GM10266 (cell line): ENCODE data around the gene SHISA9.

ENCODE experiments used
- DNase-seq: peaks from one replicate; pipeline ENCODE4 v3.0.0; 2012; ENCODE audit errors: extremely low spot score
- CTCF ChIP-seq: IDR thresholded peaks from 2 replicates; pipeline ENCODE4 v1.5.1; 2012; ENCODE audit warnings: mild to moderate bottlenecking, low read depth; ENCODE audit not compliant: control insufficient read depth, insufficient read depth; ENCODE audit errors: missing control alignments

The SHISA9 gene

GRCh38 chr16:13102401-13102800 lies 201.0 kb downstream of the SHISA9 start:
- DNase-seq = no peak
- TF ChIP-seq CTCF = no peak

- TF ChIP-seq CTCF = no peak
- DNase-seq = no peak
Observed at GRCh38 chr16:13103831-13104530, 202.6 kb downstream of the SHISA9 start.

GRCh38 chr16:13104772-13105171 lies 203.4 kb downstream of the SHISA9 start:
- no peak for DNase-seq
- TF ChIP-seq CTCF = no peak

GRCh38 chr16:13105427-13105826 lies 204.0 kb downstream of the SHISA9 start:
- no peak for TF ChIP-seq CTCF
- DNase-seq = no peak

- no peak for TF ChIP-seq CTCF
- DNase-seq = no peak
Observed at GRCh38 chr16:13106464-13106863, 205.1 kb downstream of the SHISA9 start.

- TF ChIP-seq CTCF = no peak
- DNase-seq = no peak
Observed at GRCh38 chr16:13108126-13108525, 206.7 kb downstream of the SHISA9 start.

- TF ChIP-seq CTCF = no peak
Observed at GRCh38 chr16:13109171-13109570, 207.8 kb downstream of the SHISA9 start.

More at GRCh38 chr16:13109171-13109570, 207.8 kb downstream of the SHISA9 start:
- DNase-seq = no peak
